ENCODE measurements around the gene TMEM30B. TPM values are rescaled to one million over a fixed set of nuclear protein-coding genes. Genes with fewer than 3 reads are reported as not detected.

Gene TMEM30B
- total RNA-seq, 1 donor from 2014 or later: 0.36 TPM

DNA sequence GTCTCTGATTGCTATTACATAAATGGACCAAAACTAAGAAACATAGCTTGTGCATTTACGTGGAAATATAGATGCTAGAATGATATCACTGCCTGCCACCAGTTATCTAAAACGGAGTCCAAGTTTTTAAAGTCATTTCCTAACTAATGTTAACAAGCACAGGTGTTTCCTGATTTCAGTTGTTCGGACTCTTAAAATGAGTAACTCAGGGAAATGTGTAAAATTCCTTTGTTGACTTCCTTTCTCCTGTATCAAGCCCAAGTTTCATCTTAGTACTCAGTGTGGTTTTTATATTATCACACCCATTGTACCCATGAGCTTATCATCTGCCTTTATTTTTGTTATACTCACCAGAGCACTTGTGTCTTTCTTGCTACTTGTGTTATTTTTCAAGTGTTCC lies 27.1 kb upstream of the TMEM30B start:
- peaks cover 4% of the 10 kb centered on the region for H3K9me3 ChIP-seq (ENCODE audit: insufficient read depth, low read depth, low read length)
- Mint-ChIP-seq H3K9me3 (ENCODE audit: unreplicated experiment) (peaks cover 11% of the 10 kb centered on the region), H3K4me1 (ENCODE audit: low read depth, unreplicated experiment) (no peaks in the 10 kb centered on the region), H3K27ac (ENCODE audit: unreplicated experiment) (no peak overlapping the region), H3K4me3 (ENCODE audit: unreplicated experiment) (no peak overlapping the region), H3K36me3 (ENCODE audit: low read depth, unreplicated experiment) (no peaks in the 10 kb centered on the region), H3K27me3 (ENCODE audit: low read depth, unreplicated experiment) (no peaks in the 10 kb centered on the region)
- no peaks in the 10 kb centered on the region for H3K27me3 ChIP-seq (ENCODE audit: insufficient read depth, low read length)
- no peaks in the 10 kb centered on the region for H3K36me3 ChIP-seq (ENCODE audit: insufficient read depth, low read length)
- DNase-seq (ENCODE audit: low read depth) (no peak), FAIRE-seq (no peak)
- H2AFZ ChIP-seq (ENCODE audit: low read depth, low read length): no peak overlapping the region
- no peak for TF ChIP-seq EZH2 (IDR thresholded peaks at IDR 0.05; ENCODE audit: insufficient read depth, low read length)
- TF ChIP-seq, protein P1, sequence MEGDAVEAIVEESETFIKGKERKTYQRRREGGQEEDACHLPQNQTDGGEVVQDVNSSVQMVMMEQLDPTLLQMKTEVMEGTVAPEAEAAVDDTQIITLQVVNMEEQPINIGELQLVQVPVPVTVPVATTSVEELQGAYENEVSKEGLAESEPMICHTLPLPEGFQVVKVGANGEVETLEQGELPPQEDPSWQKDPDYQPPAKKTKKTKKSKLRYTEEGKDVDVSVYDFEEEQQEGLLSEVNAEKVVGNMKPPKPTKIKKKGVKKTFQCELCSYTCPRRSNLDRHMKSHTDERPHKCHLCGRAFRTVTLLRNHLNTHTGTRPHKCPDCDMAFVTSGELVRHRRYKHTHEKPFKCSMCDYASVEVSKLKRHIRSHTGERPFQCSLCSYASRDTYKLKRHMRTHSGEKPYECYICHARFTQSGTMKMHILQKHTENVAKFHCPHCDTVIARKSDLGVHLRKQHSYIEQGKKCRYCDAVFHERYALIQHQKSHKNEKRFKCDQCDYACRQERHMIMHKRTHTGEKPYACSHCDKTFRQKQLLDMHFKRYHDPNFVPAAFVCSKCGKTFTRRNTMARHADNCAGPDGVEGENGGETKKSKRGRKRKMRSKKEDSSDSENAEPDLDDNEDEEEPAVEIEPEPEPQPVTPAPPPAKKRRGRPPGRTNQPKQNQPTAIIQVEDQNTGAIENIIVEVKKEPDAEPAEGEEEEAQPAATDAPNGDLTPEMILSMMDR (IDR thresholded peaks at IDR 0.05; ENCODE audit: insufficient read depth, low read depth, low read length): no peak
- H3K4me1 ChIP-seq (ENCODE audit: insufficient read depth, low read length): no peaks in the 10 kb centered on the region
- no peak overlapping the region for H3K27ac ChIP-seq (ENCODE audit: low read depth, low read length)
- no peak overlapping the region for H3K4me2 ChIP-seq (ENCODE audit: low read length)
- H3K4me3 ChIP-seq (ENCODE audit: insufficient read depth, low read depth, low read length): no peak overlapping the region
- H4K20me1 ChIP-seq (ENCODE audit: insufficient read depth, low read length): no peaks in the 10 kb centered on the region
- no peaks in the 10 kb centered on the region for H3K79me2 ChIP-seq (ENCODE audit: insufficient read depth, low read length)
- no peak overlapping the region for H3K9ac ChIP-seq (ENCODE audit: low read length)

DNA sequence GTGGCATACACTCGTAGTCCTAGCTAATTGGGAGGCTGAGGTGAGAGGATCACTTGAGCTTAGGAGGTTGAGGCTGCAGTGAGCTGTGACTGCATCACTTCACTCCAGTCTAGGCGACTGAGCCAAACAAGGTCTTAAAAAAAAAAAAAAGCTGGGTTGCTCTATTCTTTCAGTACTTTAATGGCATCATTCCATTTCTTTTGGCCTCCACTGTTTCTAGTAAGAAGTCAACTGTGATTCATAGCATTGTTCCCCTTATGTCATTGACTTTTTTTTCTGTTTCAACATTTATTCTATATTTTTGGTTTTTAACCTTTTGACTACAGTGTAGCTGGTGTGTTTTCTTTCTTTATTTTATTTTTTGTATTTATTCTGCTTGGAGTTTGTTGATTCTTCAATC lies 23.6 kb upstream of the TMEM30B start:
- no peaks in the 10 kb centered on the region for H3K9me3 ChIP-seq (ENCODE audit: insufficient read depth, low read depth, low read length)
- no peak overlapping the region for H3K27ac Mint-ChIP-seq (ENCODE audit: unreplicated experiment)
- no peaks in the 10 kb centered on the region for H3K4me1 ChIP-seq (ENCODE audit: insufficient read depth, low read length)
- H3K4me1 Mint-ChIP-seq (ENCODE audit: low read depth, unreplicated experiment): no peaks in the 10 kb centered on the region
- H3K4me3 Mint-ChIP-seq (ENCODE audit: unreplicated experiment): no peak overlapping the region
- no peak for FAIRE-seq
- H3K36me3 ChIP-seq (ENCODE audit: insufficient read depth, low read length): no peaks in the 10 kb centered on the region
- no peak overlapping the region for H3K4me3 ChIP-seq (ENCODE audit: insufficient read depth, low read depth, low read length)
- H3K9ac ChIP-seq (ENCODE audit: low read length): no peak overlapping the region
- no peaks in the 10 kb centered on the region for H3K79me2 ChIP-seq (ENCODE audit: insufficient read depth, low read length)
- no peak for DNase-seq (ENCODE audit: low read depth)
- no peaks in the 10 kb centered on the region for H3K9me3 Mint-ChIP-seq (ENCODE audit: unreplicated experiment)
- H3K27ac ChIP-seq (ENCODE audit: low read depth, low read length): no peak overlapping the region
- no peaks in the 10 kb centered on the region for H3K36me3 Mint-ChIP-seq (ENCODE audit: low read depth, unreplicated experiment)
- H4K20me1 ChIP-seq (ENCODE audit: insufficient read depth, low read length): no peaks in the 10 kb centered on the region
- peaks cover 8% of the 10 kb centered on the region for H3K27me3 ChIP-seq (ENCODE audit: insufficient read depth, low read length)
- peaks cover 9% of the 10 kb centered on the region for H3K27me3 Mint-ChIP-seq (ENCODE audit: low read depth, unreplicated experiment)
- H2AFZ ChIP-seq (ENCODE audit: low read depth, low read length): no peak overlapping the region
- H3K4me2 ChIP-seq (ENCODE audit: low read length): no peak overlapping the region
- TF ChIP-seq, protein P1 (IDR thresholded peaks at IDR 0.05; ENCODE audit: insufficient read depth, low read depth, low read length): no peak
- TF ChIP-seq EZH2 (IDR thresholded peaks at IDR 0.05; ENCODE audit: insufficient read depth, low read length): no peak

DNA sequence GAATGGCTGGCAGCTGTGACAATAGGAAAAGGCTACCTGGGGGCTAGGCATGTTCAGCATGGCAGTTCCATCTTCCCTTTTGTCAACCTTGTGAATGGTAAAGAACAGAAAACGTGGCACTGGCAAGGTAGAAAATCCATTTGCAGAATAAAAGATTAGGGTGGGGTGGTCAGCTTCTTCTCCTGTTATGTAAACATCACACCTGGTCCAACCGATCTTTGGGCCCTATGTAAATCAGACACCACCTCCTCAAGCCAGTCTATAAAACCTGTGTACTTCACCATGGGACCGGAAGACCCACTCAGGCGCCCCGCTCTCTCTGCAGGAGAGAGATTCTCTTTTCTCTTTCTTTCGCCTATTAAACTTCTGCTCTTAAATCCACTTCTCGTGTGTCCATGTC lies 19.6 kb upstream of the TMEM30B start:
- Histone ChIP-seq H3K4me2 (ENCODE audit: low read length) (no peak overlapping the region), H3K27me3 (ENCODE audit: insufficient read depth, low read length) (peaks cover 14% of the 10 kb centered on the region), H3K4me3 (ENCODE audit: insufficient read depth, low read depth, low read length) (no peak overlapping the region), H3K79me2 (ENCODE audit: insufficient read depth, low read length) (no peaks in the 10 kb centered on the region), H3K4me1 (ENCODE audit: insufficient read depth, low read length) (no peaks in the 10 kb centered on the region), H4K20me1 (ENCODE audit: insufficient read depth, low read length) (no peaks in the 10 kb centered on the region), H3K36me3 (ENCODE audit: insufficient read depth, low read length) (no peaks in the 10 kb centered on the region), H3K9me3 (ENCODE audit: insufficient read depth, low read depth, low read length) (no peaks in the 10 kb centered on the region), H2AFZ (ENCODE audit: low read depth, low read length) (no peak overlapping the region), H3K9ac (ENCODE audit: low read length) (no peak overlapping the region), H3K27ac (ENCODE audit: low read depth, low read length) (no peak overlapping the region)
- Mint-ChIP-seq H3K4me3 (ENCODE audit: unreplicated experiment) (no peak overlapping the region), H3K4me1 (ENCODE audit: low read depth, unreplicated experiment) (no peaks in the 10 kb centered on the region), H3K36me3 (ENCODE audit: low read depth, unreplicated experiment) (no peaks in the 10 kb centered on the region), H3K27ac (ENCODE audit: unreplicated experiment) (no peak overlapping the region), H3K9me3 (ENCODE audit: unreplicated experiment) (no peaks in the 10 kb centered on the region), H3K27me3 (ENCODE audit: low read depth, unreplicated experiment) (peaks cover 14% of the 10 kb centered on the region)
- FAIRE-seq: no peak
- no peak for DNase-seq (ENCODE audit: low read depth)
- TF ChIP-seq EZH2 (IDR thresholded peaks at IDR 0.05; ENCODE audit: insufficient read depth, low read length): no peak
